Neuron (in vitro differentiated cells): ENCODE data around the gene SLC6A14.

ENCODE experiments used
- H2AFZ ChIP-seq: one replicate; pipeline ENCODE4 v1.6.1; 2013; ENCODE audit warnings: low read depth, mild to moderate bottlenecking, inconsistent platforms, low read length, moderate library complexity
- H3K27me3 ChIP-seq: one replicate; pipeline ENCODE4 v1.6.1; 2013; ENCODE audit warnings: low read length; ENCODE audit not compliant: insufficient read depth
- H3K36me3 ChIP-seq: one replicate; pipeline ENCODE4 v1.6.1; 2013; ENCODE audit warnings: low read length; ENCODE audit not compliant: insufficient read depth
- H3K4me1 ChIP-seq: one replicate; pipeline ENCODE4 v1.6.1; 2013; ENCODE audit warnings: low read length; ENCODE audit not compliant: insufficient read depth
- H3K4me3 ChIP-seq: 2 replicates; pipeline ENCODE4 v1.5.1; 2013; ENCODE audit warnings: mild to moderate bottlenecking, low read length, moderate library complexity
- H3K9me3 ChIP-seq: one replicate; pipeline ENCODE4 v1.6.1; 2013; ENCODE audit warnings: low read length

SLC6A14 gene

DNA sequence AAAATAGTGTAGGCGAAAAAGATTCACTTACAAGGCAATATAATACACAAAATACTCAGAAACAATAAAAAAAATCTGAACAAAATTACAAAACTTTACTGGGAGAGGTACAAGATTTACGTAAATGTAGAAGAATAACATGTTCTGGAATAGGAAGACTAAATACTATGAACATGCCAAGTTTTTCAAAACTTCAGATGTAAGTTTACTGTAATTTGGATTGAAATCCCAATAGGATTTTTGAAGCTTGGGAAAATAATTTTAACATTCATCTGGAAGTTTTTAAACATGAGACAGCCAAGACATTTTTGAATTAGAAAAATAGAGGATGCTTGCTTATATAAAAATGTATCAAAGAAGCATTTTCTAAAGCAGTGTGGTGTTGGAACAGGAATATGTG is 56.9 kb downstream of the SLC6A14 start:
- H3K27me3 ChIP-seq, result no peaks in the 10 kb centered on the region
- no peak overlapping the region for H2AFZ ChIP-seq
- no peaks in the 10 kb centered on the region for H3K4me1 ChIP-seq
- no peaks in the 10 kb centered on the region for H3K9me3 ChIP-seq
- H3K4me3 ChIP-seq, result no peak overlapping the region
- no peaks in the 10 kb centered on the region for H3K36me3 ChIP-seq

DNA sequence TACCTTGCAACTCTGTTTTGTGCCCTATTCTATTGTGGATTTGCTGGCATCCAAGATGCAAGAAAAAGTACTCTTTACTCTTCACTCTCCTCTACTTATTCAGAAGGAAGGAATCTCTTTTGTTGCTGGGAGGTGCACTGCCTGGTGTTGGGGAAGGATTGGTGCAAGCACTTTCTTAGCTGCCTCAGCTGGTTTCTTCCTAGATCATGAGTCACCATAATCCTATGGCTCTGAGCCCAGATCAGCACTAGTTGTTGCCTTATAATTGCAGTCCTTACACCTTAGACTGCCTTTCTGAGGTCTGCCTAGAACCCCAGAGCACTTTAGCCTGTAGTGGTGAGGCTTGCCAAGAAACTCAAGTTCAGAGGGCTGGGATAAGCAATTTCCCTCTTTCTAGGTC is 63.4 kb downstream of the SLC6A14 start:
- no peaks in the 10 kb centered on the region for H3K27me3 ChIP-seq
- no peak overlapping the region for H3K4me3 ChIP-seq
- no peaks in the 10 kb centered on the region for H3K9me3 ChIP-seq
- H3K4me1 ChIP-seq, result no peaks in the 10 kb centered on the region
- no peak overlapping the region for H2AFZ ChIP-seq
- no peaks in the 10 kb centered on the region for H3K36me3 ChIP-seq
